SK-N-MC (cell line): ENCODE measurements around the gene PPARG.
"Not testable (repeated sequence)": the region's sequence is repeated elsewhere in the genome, so short reads cannot be mapped to it uniquely, and the experiment has no call there.

ENCODE experiments used
- DNase-seq: peaks from one replicate; pipeline ENCODE4 v3.0.0-alpha.2; 2011; ENCODE audit warnings: low read depth, low spot score
- H3K27ac ChIP-seq: fragments of 200-600 bp; sonication (generic); 2 replicates; pipeline ENCODE4 v1.5.1; 2016; ENCODE audit warnings: mixed run types
- H3K36me3 ChIP-seq: fragments of 200-600 bp; sonication (generic); 2 replicates; pipeline ENCODE4 v1.6.1; 2017; ENCODE audit warnings: antibody characterized with exemption, low read length, mixed read lengths; ENCODE audit not compliant: insufficient read depth
- H3K4me3 ChIP-seq: fragments of 200-600 bp; sonication (generic); 2 replicates; pipeline ENCODE4 v1.5.1; 2016
- H3K9ac ChIP-seq: fragments of 200-600 bp; sonication (generic); 2 replicates; pipeline ENCODE4 v1.8.0; 2017; ENCODE audit warnings: mixed run types, mixed read lengths; ENCODE audit not compliant: insufficient read length
- H3K9me3 ChIP-seq: fragments of 200-600 bp; sonication (generic); 2 replicates; pipeline ENCODE4 v1.6.1; 2017; ENCODE audit warnings: low read depth, mild to moderate bottlenecking, antibody characterized with exemption, low read length, moderate library complexity, mixed read lengths
- EZH2 ChIP-seq: fragments of 200-600 bp; sonication (generic); IDR thresholded peaks from one replicate; pipeline ENCODE4 v1.6.1; 2017; ENCODE audit warnings: antibody characterized with exemption
- FOXP2 ChIP-seq: optimal IDR thresholded peaks from 2 replicates; pipeline ENCODE3; 2011; ENCODE audit warnings: mild to moderate bottlenecking, moderate library complexity; ENCODE audit not compliant: insufficient read depth; ENCODE audit errors: extremely low read length, control extremely low read depth
- POLR2AphosphoS5 ChIP-seq: IDR thresholded peaks from 2 replicates; pipeline ENCODE4 v1.6.1; 2012; ENCODE audit warnings: mild to moderate bottlenecking, low read depth, low read length, borderline replicate concordance

PPARG gene

GRCh38 chr3:12454816-12455121 lies 165.9 kb downstream of the PPARG start:
- no peak for TF ChIP-seq FOXP2
- TF ChIP-seq POLR2AphosphoS5, result no peak
- no peak for TF ChIP-seq EZH2
- no peak for DNase-seq
- Histone ChIP-seq H3K4me3 (no peak overlapping the region), H3K9me3 (no peaks in the 10 kb centered on the region), H3K9ac (no peak overlapping the region), H3K27ac (no peak overlapping the region), H3K36me3 (no peaks in the 10 kb centered on the region)

GRCh38 chr3:12455740-12456139 lies 166.9 kb downstream of the PPARG start:
- no peak for DNase-seq
- no peak overlapping the region for H3K4me3 ChIP-seq
- no peak for TF ChIP-seq EZH2
- TF ChIP-seq FOXP2, result no peak
- no peak for TF ChIP-seq POLR2AphosphoS5
- no peak overlapping the region for H3K27ac ChIP-seq
- H3K36me3 ChIP-seq, result no peaks in the 10 kb centered on the region
- H3K9ac ChIP-seq, result no peak overlapping the region
- H3K9me3 ChIP-seq, result no peaks in the 10 kb centered on the region

DNA sequence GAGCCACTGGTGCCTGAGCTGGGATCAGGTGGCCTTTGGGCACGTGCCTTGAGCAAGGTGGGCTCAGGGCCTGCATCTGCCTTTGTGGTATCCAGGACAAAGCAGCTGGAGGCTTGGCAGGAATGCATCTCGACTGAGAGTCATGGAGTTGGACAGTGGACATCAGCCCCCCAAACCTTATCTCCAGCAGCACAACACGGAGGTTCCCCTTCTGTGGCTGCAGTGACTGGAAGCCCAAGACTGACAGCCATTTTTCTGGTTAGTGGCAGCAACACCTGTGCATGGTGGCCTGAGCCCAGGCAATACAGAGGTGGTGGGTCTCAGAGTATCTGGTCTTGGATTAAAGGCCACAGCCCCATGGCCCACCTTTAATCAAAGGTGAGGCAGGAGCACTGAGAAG lies 167.6 kb downstream of the PPARG start:
- Histone ChIP-seq H3K27ac (no peak overlapping the region), H3K4me3 (no peak overlapping the region), H3K36me3 (no peaks in the 10 kb centered on the region), H3K9ac (no peak overlapping the region), H3K9me3 (no peaks in the 10 kb centered on the region)
- DNase-seq, result no peak
- TF ChIP-seq POLR2AphosphoS5 (no peak), EZH2 (no peak), FOXP2 (no peak)

DNA sequence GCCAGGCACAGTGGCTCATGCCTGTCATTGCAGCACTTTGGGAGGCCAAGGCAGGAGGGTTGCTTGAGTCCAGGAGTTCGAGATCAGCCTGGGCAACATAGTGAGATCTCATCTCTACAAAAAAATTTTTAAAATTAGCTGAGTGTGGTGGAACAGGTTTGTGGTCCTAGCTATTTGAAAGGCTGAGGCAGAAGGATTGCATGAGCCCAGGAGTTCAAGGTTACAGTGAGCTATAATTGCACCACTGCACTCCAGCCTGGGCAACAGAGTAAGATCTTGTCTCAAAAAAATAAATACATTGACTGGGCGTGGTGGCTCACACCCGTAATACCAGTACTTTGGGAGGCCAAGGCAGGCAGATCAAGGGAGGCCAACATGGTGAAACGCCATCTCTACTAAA lies 168.5 kb downstream of the PPARG start:
- H3K27ac ChIP-seq, H3K9ac ChIP-seq: not testable (repeated sequence)

DNA sequence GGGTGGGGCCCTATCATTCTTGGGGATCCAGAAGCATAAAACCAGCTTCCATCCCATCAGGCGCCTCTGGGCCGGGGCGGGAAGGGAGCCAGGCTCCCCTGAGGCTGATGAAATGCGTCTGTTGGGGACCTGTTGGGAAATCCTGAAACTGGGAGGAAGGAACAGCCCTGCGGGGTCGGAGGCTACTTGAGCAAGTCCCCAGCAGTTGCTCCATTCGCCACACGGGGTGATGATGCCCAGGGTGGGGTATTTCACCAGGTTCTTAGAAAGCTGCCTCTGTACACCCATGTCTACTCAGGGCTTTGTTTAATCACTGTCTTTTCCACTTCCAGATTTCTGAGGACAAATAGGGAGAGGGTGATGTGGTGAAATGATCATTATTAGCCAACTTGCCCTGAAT lies 170.0 kb downstream of the PPARG start:
- TF ChIP-seq EZH2 (no peak), FOXP2 (no peak), POLR2AphosphoS5 (no peak)
- H3K9ac ChIP-seq, result no peak overlapping the region
- DNase-seq, result no peak

More for the DNA sequence above, 168.5 kb downstream of the PPARG start:
- not testable (repeated sequence) for H3K9me3 ChIP-seq, H3K36me3 ChIP-seq, H3K4me3 ChIP-seq, DNase-seq

GRCh38 chr3:12460127-12460526 lies 171.3 kb downstream of the PPARG start:
- Histone ChIP-seq H3K9ac (no peak overlapping the region), H3K36me3 (no peaks in the 10 kb centered on the region), H3K4me3 (no peak overlapping the region), H3K9me3 (no peaks in the 10 kb centered on the region), H3K27ac (no peak overlapping the region)
- TF ChIP-seq POLR2AphosphoS5, result no peak
- no peak for TF ChIP-seq FOXP2
- no peak for TF ChIP-seq EZH2
- DNase-seq, result no peak

More for the DNA sequence above, 170.0 kb downstream of the PPARG start:
- Histone ChIP-seq H3K9me3 (no peaks in the 10 kb centered on the region), H3K36me3 (no peaks in the 10 kb centered on the region), H3K4me3 (no peak overlapping the region), H3K27ac (no peak overlapping the region)

- Histone ChIP-seq H3K36me3 (no peaks in the 10 kb centered on the region), H3K9ac (no peak overlapping the region), H3K4me3 (no peak overlapping the region), H3K27ac (no peak overlapping the region), H3K9me3 (no peaks in the 10 kb centered on the region)
- no peak for DNase-seq
- TF ChIP-seq POLR2AphosphoS5, result no peak
- TF ChIP-seq EZH2, result no peak
- no peak for TF ChIP-seq FOXP2
These were observed 172.3 kb downstream of the PPARG start for GRCh38 chr3:12461097-12461649.

GRCh38 chr3:12462159-12462947 lies 173.5 kb downstream of the PPARG start:
- DNase-seq, result no peak

GRCh38 chr3:12463686-12464085 lies 174.8 kb downstream of the PPARG start:
- no peak for DNase-seq
- TF ChIP-seq EZH2 (no peak), POLR2AphosphoS5 (no peak), FOXP2 (no peak)
- H3K36me3 ChIP-seq, result no peaks in the 10 kb centered on the region
- H3K9ac ChIP-seq, result no peak overlapping the region
- no peaks in the 10 kb centered on the region for H3K9me3 ChIP-seq
- H3K27ac ChIP-seq, result no peak overlapping the region
- no peak overlapping the region for H3K4me3 ChIP-seq

More at GRCh38 chr3:12462159-12462947, 173.5 kb downstream of the PPARG start:
- no peak overlapping the region for H3K4me3 ChIP-seq
- TF ChIP-seq EZH2, result no peak
- no peaks in the 10 kb centered on the region for H3K36me3 ChIP-seq
- H3K9me3 ChIP-seq, result no peaks in the 10 kb centered on the region
- H3K9ac ChIP-seq, result no peak overlapping the region
- H3K27ac ChIP-seq, result no peak overlapping the region
